ENCODE results near the gene CREB3L2.

Gene CREB3L2

GRCh38 chr7:137992104-137992549 is 9.8 kb downstream of the CREB3L2 start:
- Histone ChIP-seq H3K9me3 (ENCODE audit: severe bottlenecking) (peaks cover 2% of the 10 kb centered on the region), H3K27me3 (ENCODE audit: insufficient read depth, low read depth, severe bottlenecking) (no peaks in the 10 kb centered on the region), H3K4me3 (ENCODE audit: low read depth, low read length) (no peak overlapping the region), H3K36me3 (no peaks in the 10 kb centered on the region; the same call in 1 of the 2 replicates), H3K27ac (no peak overlapping the region)
- DNase-seq, result no peak
- TF ChIP-seq, protein P1, sequence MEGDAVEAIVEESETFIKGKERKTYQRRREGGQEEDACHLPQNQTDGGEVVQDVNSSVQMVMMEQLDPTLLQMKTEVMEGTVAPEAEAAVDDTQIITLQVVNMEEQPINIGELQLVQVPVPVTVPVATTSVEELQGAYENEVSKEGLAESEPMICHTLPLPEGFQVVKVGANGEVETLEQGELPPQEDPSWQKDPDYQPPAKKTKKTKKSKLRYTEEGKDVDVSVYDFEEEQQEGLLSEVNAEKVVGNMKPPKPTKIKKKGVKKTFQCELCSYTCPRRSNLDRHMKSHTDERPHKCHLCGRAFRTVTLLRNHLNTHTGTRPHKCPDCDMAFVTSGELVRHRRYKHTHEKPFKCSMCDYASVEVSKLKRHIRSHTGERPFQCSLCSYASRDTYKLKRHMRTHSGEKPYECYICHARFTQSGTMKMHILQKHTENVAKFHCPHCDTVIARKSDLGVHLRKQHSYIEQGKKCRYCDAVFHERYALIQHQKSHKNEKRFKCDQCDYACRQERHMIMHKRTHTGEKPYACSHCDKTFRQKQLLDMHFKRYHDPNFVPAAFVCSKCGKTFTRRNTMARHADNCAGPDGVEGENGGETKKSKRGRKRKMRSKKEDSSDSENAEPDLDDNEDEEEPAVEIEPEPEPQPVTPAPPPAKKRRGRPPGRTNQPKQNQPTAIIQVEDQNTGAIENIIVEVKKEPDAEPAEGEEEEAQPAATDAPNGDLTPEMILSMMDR (IDR thresholded peaks at IDR 0.05; ENCODE audit: low read depth, low read length), result no peak

DNA sequence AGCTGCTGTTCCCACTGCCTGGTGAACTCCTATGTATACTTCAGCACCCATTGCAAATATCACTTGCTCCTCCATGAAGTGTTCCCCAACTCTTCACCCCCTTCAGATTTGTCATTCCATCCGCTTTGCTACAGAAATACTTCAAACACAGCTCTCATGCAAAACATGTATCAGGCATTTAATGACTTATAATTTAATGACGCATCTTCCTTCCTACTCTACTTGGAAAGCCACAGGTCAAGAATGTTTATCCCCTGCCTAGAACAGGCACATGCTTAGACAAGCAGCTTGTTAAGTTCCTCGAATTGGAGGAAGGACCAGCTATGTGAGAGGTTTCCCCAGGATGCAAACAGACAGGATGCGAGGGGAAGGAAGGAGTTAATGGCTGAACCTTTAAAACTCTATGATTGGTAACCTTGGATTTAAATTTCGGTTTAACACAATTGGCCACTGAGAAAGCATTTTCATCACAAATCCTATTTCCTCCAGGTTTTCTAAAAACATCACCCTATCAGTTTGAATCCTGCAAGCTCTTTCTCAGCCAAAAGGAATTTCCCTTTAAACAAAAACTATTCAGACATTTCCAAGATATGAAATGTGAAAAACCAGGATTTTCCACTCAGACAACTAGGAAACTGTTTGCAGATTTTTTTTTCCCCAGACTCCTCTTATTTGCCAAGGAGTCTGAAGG is 11.5 kb downstream of the CREB3L2 start:
- Histone ChIP-seq H3K9me3 (ENCODE audit: severe bottlenecking) (no peaks in the 10 kb centered on the region), H3K27ac (no peak overlapping the region), H3K27me3 (ENCODE audit: insufficient read depth, low read depth, severe bottlenecking) (no peaks in the 10 kb centered on the region), H3K36me3 (no peaks in the 10 kb centered on the region; the same call in 1 of the 2 replicates), H3K4me3 (ENCODE audit: low read depth, low read length) (no peak overlapping the region)
- TF ChIP-seq, protein P1 (IDR thresholded peaks at IDR 0.05; ENCODE audit: low read depth, low read length), result no peak
- DNase-seq, result no peak

- TF ChIP-seq, protein P1 (IDR thresholded peaks at IDR 0.05; ENCODE audit: low read depth, low read length), result no peak
- DNase-seq, result no peak
- Histone ChIP-seq H3K27ac (no peak overlapping the region), H3K36me3 (no peaks in the 10 kb centered on the region), H3K27me3 (ENCODE audit: insufficient read depth, low read depth, severe bottlenecking) (no peaks in the 10 kb centered on the region), H3K4me3 (ENCODE audit: low read depth, low read length) (no peak overlapping the region), H3K9me3 (ENCODE audit: severe bottlenecking) (no peaks in the 10 kb centered on the region)
Observed at GRCh38 chr7:137989590-137989989, 12.3 kb downstream of the CREB3L2 start.

GRCh38 chr7:137989094-137989493 is 12.8 kb downstream of the CREB3L2 start:
- TF ChIP-seq, protein P1 (IDR thresholded peaks at IDR 0.05; ENCODE audit: low read depth, low read length), result no peak
- H3K27ac ChIP-seq, result no peak overlapping the region

GRCh38 chr7:137987968-137988367 is 13.9 kb downstream of the CREB3L2 start:
- H3K27me3 ChIP-seq (ENCODE audit: insufficient read depth, low read depth, severe bottlenecking), result no peaks in the 10 kb centered on the region
- no peak overlapping the region for H3K4me3 ChIP-seq (ENCODE audit: low read depth, low read length)
- H3K36me3 ChIP-seq, result no peaks in the 10 kb centered on the region
- H3K27ac ChIP-seq, result no peak overlapping the region
- no peak for DNase-seq
- TF ChIP-seq, protein P1 (IDR thresholded peaks at IDR 0.05; ENCODE audit: low read depth, low read length), result no peak
- no peaks in the 10 kb centered on the region for H3K9me3 ChIP-seq (ENCODE audit: severe bottlenecking)

More at GRCh38 chr7:137989094-137989493, 12.8 kb downstream of the CREB3L2 start:
- no peaks in the 10 kb centered on the region for H3K27me3 ChIP-seq (ENCODE audit: insufficient read depth, low read depth, severe bottlenecking)
- no peaks in the 10 kb centered on the region for H3K36me3 ChIP-seq
- no peak overlapping the region for H3K4me3 ChIP-seq (ENCODE audit: low read depth, low read length)
- no peaks in the 10 kb centered on the region for H3K9me3 ChIP-seq (ENCODE audit: severe bottlenecking)
- DNase-seq, result no peak

DNA sequence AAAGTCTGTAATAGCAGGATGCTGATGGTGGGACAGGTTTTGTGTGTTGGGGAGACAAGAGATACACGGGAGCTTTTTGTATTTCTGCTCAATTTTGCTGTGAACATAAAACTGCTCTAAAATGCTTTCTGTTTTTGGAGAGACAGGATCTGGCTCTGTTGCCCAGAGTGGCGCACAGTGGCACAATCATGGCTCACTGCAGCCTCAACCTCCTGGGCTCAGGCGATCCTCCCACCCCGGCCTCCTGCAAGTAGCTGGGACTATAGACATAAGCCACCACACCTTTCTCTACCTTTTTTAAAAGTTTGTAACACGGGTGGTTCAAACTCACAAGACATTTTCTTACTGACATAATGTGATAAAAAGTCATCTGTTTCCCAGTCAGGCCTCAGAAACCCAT is 14.3 kb downstream of the CREB3L2 start:
- Histone ChIP-seq H3K4me3 (ENCODE audit: low read depth, low read length) (no peak overlapping the region), H3K27me3 (ENCODE audit: insufficient read depth, low read depth, severe bottlenecking) (no peaks in the 10 kb centered on the region), H3K27ac (no peak overlapping the region), H3K36me3 (no peaks in the 10 kb centered on the region), H3K9me3 (ENCODE audit: severe bottlenecking) (no peaks in the 10 kb centered on the region)
- TF ChIP-seq, protein P1 (IDR thresholded peaks at IDR 0.05; ENCODE audit: low read depth, low read length), result no peak
- no peak for DNase-seq
